ENCODE measurements around the gene LRRC31. TPM values are rescaled to one million over a fixed set of nuclear protein-coding genes. Genes with fewer than 3 reads are reported as not detected.
A peak's percentile ranks its signal among the peaks of the same experiment; 100 is the strongest.

The LRRC31 gene
- total RNA-seq, 1 donor = not detected

- peaks cover 10% of the 10 kb centered on the region for H3K9me3 ChIP-seq (ENCODE audit: low read depth, low read length)
- H3K27me3 ChIP-seq (ENCODE audit: insufficient read depth, low read length) = no peaks in the 10 kb centered on the region
- H3K4me1 ChIP-seq (ENCODE audit: insufficient read depth, low read length) = peaks cover 29% of the 10 kb centered on the region
- H3K4me3 ChIP-seq (ENCODE audit: low read length) = peak within 1 kb of the TSS; percentile 43
These were observed 57.2 kb downstream of the LRRC31 start, which contains the start of the genes LRRC34 and LRRIQ4 for GRCh38 chr3:169812332-169813235. Gene LRRC34 (minus strand): TSS chr3:169812904. CDS start chr3:169812548, 356 bp downstream. Gene LRRIQ4 (plus strand): TSS chr3:169812870. CDS start chr3:169821922, 9,052 bp downstream.

- peak overlapping the region; percentile 43 for H3K4me3 ChIP-seq (ENCODE audit: low read length)
- peaks cover 10% of the 10 kb centered on the region for H3K9me3 ChIP-seq (ENCODE audit: low read depth, low read length)
- H3K4me1 ChIP-seq (ENCODE audit: insufficient read depth, low read length) = peaks cover 29% of the 10 kb centered on the region
- H3K27me3 ChIP-seq (ENCODE audit: insufficient read depth, low read length) = no peaks in the 10 kb centered on the region
These were observed 58.0 kb downstream of the LRRC31 start for GRCh38 chr3:169811631-169812331.

- Histone ChIP-seq H3K4me1 (ENCODE audit: insufficient read depth, low read length) (peaks cover 28% of the 10 kb centered on the region), H3K4me3 (ENCODE audit: low read length) (no peak overlapping the region), H3K27me3 (ENCODE audit: insufficient read depth, low read length) (no peaks in the 10 kb centered on the region), H3K9me3 (ENCODE audit: low read depth, low read length) (no peaks in the 10 kb centered on the region)
These were observed 60.4 kb downstream of the LRRC31 start for GRCh38 chr3:169809230-169809795.

GRCh38 chr3:169804681-169805080, 65.1 kb downstream of the LRRC31 start:
- H3K4me3 ChIP-seq (ENCODE audit: low read length) = no peak overlapping the region
- H3K4me1 ChIP-seq (ENCODE audit: insufficient read depth, low read length) = no peaks in the 10 kb centered on the region
- H3K27me3 ChIP-seq (ENCODE audit: insufficient read depth, low read length) = no peaks in the 10 kb centered on the region
- H3K9me3 ChIP-seq (ENCODE audit: low read depth, low read length) = no peaks in the 10 kb centered on the region

- no peaks in the 10 kb centered on the region for H3K4me1 ChIP-seq (ENCODE audit: insufficient read depth, low read length)
- no peak overlapping the region for H3K4me3 ChIP-seq (ENCODE audit: low read length)
- no peaks in the 10 kb centered on the region for H3K9me3 ChIP-seq (ENCODE audit: low read depth, low read length)
- H3K27me3 ChIP-seq (ENCODE audit: insufficient read depth, low read length) = no peaks in the 10 kb centered on the region
These were observed 77.4 kb downstream of the LRRC31 start for GRCh38 chr3:169792359-169792758.

GRCh38 chr3:169790687-169791429, 78.9 kb downstream of the LRRC31 start:
- Histone ChIP-seq H3K9me3 (ENCODE audit: low read depth, low read length) (no peaks in the 10 kb centered on the region), H3K4me1 (ENCODE audit: insufficient read depth, low read length) (no peaks in the 10 kb centered on the region), H3K4me3 (ENCODE audit: low read length) (no peak overlapping the region), H3K27me3 (ENCODE audit: insufficient read depth, low read length) (no peaks in the 10 kb centered on the region)

GRCh38 chr3:169790219-169790618, 79.5 kb downstream of the LRRC31 start:
- H3K4me3 ChIP-seq (ENCODE audit: low read length) = no peak overlapping the region
- H3K9me3 ChIP-seq (ENCODE audit: low read depth, low read length) = no peaks in the 10 kb centered on the region
- no peaks in the 10 kb centered on the region for H3K27me3 ChIP-seq (ENCODE audit: insufficient read depth, low read length)
- no peaks in the 10 kb centered on the region for H3K4me1 ChIP-seq (ENCODE audit: insufficient read depth, low read length)

Other genes with a start within 250 kb of the LRRC31 start
- under 0.01 TPM for gene MECOM, start 206.2 kb downstream of the LRRC31 start, total RNA-seq
- gene TERC, start 104.9 kb downstream of the LRRC31 start, total RNA-seq = 382 TPM
- gene ACTRT3, start 100.4 kb downstream of the LRRC31 start, total RNA-seq = not detected
- gene MYNN, start 96.5 kb downstream of the LRRC31 start, total RNA-seq = 36.6 TPM
- not detected for gene LRRIQ4, start 57.1 kb downstream of the LRRC31 start, total RNA-seq
- 0.73 TPM for gene LRRC34, start 57.0 kb downstream of the LRRC31 start, total RNA-seq
- gene SAMD7, start 41.6 kb upstream of the LRRC31 start, total RNA-seq = not detected
- 63.8 TPM for gene SEC62, start 96.9 kb upstream of the LRRC31 start, total RNA-seq
- 19.9 TPM for gene GPR160, start 168.1 kb upstream of the LRRC31 start, total RNA-seq

Data from mononuclear cell (primary cell).